Activated naive CD8-positive, alpha-beta T cell treated with anti-CD3 and anti-CD28 coated beads, Interleukin-2, amount 50 U/mL, for 24 hours (primary cell): Measurements from ENCODE around the gene CAMSAP1.
"Not testable (repeated sequence)": the region's sequence is repeated elsewhere in the genome, so short reads cannot be mapped to it uniquely, and the experiment has no call there.

ENCODE experiments used
- ATAC-seq: fragments of 150-1000 bp; cut with Tn5 transposase; one replicate; pipeline ENCODE4 v1.10.0; 2021
- DNase-seq: peaks from one replicate; pipeline ENCODE4 v3.0.0; 2021
- H3K27ac Mint-ChIP-seq: one replicate; pipeline ENCODE4 v1.8.0; 2021; ENCODE audit warnings: mild to moderate bottlenecking, mixed read lengths
- H3K27me3 Mint-ChIP-seq: one replicate; pipeline ENCODE4 v1.8.0; 2021; ENCODE audit warnings: mixed read lengths
- H3K36me3 Mint-ChIP-seq: one replicate; pipeline ENCODE4 v1.8.0; 2021; ENCODE audit warnings: low read depth, mixed read lengths
- H3K4me1 Mint-ChIP-seq: one replicate; pipeline ENCODE4 v1.8.0; 2021; ENCODE audit warnings: mixed read lengths
- H3K4me3 Mint-ChIP-seq: one replicate; pipeline ENCODE4 v1.8.0; 2021; ENCODE audit warnings: mild to moderate bottlenecking, moderate library complexity, mixed read lengths
- H3K9me3 Mint-ChIP-seq: one replicate; pipeline ENCODE4 v1.8.0; 2021; ENCODE audit warnings: mixed read lengths

Gene CAMSAP1

DNA sequence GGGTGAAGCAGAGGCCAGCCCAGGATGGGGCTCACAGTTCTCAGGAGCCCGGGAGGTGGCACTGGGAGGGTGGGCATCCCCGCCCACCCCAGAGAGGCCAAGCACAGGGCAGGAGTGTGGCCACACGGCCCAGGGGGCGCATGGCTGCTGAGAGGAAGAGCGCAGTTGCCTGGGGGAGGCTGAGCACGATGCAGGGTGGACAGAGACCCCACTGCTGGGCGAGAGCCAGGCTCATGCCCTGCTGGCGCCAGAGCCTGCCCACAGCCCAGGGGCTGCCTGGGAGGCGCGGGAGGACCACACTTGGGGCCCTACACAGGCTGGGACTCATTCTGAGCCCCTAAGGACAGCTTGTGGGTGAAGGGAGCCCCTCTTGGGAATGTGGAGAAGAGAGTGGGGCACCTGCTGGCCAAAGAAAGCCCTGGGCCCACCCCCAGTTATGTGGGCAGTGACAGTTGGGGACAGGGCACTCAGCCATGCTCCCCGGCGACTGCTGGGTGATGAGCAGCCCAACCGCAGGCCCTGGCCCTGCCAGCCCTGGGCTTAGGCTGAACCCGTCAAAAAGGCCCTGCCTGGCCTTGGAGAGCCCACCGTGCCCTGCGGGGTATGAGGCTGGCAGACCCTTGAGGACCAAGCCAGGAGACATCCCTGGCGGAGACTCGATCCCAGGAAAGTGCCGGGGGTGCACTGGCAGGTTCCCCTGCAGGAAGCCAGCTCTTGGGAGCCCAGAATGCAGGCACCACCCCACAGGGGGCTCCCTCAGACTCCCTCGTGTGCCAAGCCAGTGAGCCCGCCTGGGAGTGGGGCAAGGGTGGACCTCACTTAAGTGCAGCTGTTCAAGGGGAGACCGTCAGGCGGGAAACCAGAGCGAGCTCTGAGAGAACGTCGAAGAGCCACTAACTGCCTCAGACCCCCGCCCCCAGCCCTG lies 21.6 kb upstream of the CAMSAP1 start:
- DNase-seq: no peak
- no peak overlapping the region for H3K4me3 Mint-ChIP-seq
- H3K27ac Mint-ChIP-seq: no peak overlapping the region
- H3K9me3 Mint-ChIP-seq: no peaks in the 10 kb centered on the region
- H3K36me3 Mint-ChIP-seq: peaks cover 25% of the 10 kb centered on the region
- H3K4me1 Mint-ChIP-seq: peaks cover 38% of the 10 kb centered on the region
- no peak for ATAC-seq
- no peaks in the 10 kb centered on the region for H3K27me3 Mint-ChIP-seq

DNA sequence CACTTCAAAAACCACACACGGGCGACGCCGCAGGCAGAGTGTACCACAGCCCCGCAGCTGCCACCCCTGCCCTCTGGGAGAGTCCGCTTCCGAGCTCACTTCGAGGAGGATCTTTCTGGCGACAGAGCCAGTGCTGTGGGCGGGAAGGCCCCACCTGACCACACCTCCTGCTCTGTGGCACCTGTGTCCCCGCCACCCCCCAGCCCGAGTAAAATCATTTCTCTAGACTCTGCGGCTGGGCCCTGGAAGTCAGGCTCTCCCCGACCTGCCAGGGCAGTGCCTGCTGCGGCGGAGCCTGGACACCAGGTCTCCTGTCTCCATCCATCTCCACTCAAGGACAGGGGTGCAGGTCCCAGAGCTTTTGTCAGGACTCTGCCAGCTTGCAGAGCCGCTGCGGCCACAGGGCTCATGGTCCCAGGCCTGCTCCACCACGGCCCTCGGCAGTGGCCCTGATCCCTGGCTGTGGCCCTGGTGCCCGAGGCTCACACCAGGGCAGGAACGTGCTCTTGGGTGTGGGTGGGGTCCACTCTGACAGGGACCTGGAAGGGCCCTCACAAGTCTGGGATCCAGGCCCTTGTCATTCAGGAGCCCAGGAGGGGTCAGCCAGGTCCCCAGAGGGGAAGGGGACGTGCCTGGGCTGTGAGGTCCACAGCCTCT lies 20.9 kb upstream of the CAMSAP1 start:
- no peaks in the 10 kb centered on the region for H3K9me3 Mint-ChIP-seq
- H3K27ac Mint-ChIP-seq: no peak overlapping the region
- peaks cover 38% of the 10 kb centered on the region for H3K4me1 Mint-ChIP-seq
- H3K27me3 Mint-ChIP-seq: no peaks in the 10 kb centered on the region
- no peak for ATAC-seq
- no peak for DNase-seq
- H3K4me3 Mint-ChIP-seq: no peak overlapping the region
- H3K36me3 Mint-ChIP-seq: peaks cover 23% of the 10 kb centered on the region

DNA sequence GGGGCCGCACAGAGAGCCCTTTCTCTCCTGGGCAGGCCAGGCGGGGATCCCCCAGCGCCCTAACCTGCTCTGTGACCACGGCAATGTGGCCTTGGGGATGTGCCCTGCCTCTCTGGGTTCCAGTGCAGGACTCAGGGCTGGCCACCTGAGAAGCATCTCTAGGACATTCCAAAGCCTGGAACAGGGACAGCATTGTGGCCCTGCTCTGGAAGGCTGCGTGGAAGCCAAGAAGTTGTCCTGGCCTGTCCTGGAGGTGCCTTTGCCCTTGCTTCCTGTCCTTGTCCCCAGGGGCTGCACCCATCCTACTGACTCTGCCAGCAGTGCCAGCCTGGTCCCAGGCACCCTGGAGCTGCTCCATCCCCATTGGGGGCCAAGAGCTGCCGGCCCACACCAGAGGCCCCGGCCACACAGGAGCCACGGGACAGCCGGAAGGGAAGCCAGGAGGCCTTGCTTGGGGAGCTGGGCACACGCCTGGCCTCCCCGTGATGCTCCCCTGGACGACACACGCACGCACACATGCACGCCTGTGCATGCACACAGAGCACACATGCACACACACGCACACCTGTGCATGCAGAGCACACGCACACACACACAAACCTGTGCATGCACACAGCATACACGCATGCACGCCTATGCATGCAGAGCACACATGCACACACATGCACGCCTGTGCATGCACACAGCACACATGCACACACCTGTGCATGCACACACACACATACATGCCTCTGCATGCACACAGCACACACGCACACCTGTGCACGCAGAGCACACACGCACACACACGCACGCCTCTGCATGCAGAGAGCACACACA lies 20.1 kb upstream of the CAMSAP1 start:
- no peaks in the 10 kb centered on the region for H3K27me3 Mint-ChIP-seq
- ATAC-seq: peak; percentile 1
- H3K36me3 Mint-ChIP-seq: peaks cover 19% of the 10 kb centered on the region
- no peak overlapping the region for H3K4me3 Mint-ChIP-seq
- DNase-seq: no peak
- no peak overlapping the region for H3K27ac Mint-ChIP-seq
- peaks cover 38% of the 10 kb centered on the region for H3K4me1 Mint-ChIP-seq
- H3K9me3 Mint-ChIP-seq: no peaks in the 10 kb centered on the region

DNA sequence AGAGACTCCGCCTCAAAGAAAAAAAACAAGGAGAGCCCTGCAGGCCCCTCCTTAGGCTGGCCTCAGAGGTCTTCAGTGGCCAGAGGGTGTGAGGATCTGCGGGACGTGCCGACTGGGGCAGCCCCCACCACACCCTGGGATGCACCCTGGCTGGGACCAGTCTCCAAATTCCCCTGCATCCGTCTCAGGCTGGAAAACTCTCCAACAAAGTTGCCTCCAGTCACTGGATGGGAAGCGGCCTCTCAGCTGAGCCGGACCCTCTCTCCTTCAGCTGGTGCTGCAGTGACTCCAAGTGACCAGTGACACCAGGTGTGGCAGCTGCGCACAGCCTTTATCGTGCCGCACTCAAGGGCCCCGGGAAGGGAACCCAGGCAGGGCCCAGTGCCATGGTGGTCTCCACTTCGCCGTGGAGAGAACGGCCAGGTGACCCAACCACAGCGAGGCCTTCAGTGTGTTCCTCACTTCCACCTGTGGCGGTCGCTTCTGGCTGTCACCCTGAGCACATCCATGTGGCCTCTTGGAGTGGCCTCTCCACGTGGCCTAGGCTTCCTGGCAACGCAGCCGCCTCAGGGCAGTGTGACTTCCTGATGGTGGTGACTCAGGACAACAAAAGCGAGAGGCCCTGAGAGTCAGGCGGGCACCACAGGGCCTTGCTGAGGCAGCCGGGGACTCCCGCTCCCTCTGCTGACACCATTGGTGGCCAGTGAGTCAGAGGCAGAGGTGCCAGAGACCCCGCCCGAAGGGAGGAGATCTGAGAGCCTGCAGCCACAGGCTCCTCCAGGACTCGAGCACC lies 19.3 kb upstream of the CAMSAP1 start:
- Mint-ChIP-seq H3K4me1 (peaks cover 38% of the 10 kb centered on the region), H3K9me3 (no peaks in the 10 kb centered on the region), H3K27me3 (no peaks in the 10 kb centered on the region), H3K36me3 (peaks cover 17% of the 10 kb centered on the region), H3K4me3 (no peak overlapping the region), H3K27ac (peak overlapping the region; percentile 73)
- DNase-seq: peak; percentile 84
- ATAC-seq: peak; percentile 96

DNA sequence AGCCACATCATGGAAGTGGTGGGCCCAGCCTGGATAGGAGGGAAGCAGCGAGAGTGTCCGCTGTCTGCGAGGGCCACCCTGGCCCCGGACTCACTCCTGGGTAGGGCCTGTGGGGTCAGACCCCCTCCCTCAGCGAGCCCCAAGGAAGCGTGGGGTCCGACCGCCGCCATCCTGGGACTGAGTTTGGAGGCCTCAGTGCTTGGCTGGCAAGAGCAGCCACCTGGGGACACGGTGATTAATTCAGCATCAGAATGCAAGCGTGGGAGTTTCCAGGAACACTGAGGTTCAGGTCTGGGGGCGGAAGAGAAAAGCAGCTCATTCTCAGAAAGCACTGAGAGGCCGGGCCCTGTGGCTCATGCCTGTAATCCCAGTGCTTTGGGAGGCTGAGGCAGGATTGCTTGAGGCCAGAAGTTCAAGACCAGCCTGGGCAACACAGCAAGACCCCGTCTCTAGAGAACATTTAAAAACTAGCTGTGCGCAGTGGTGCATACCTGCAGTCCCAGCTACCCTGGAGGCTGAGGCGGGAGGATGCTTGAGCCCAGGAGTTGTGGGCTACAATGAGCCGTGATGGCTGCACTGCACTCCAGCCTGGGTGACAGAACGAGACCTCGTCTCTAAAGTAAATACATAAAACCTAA lies 18.3 kb upstream of the CAMSAP1 start:
- Mint-ChIP-seq H3K27me3 (no peaks in the 10 kb centered on the region), H3K27ac (peak overlapping the region; percentile 73), H3K4me3 (peak overlapping the region; percentile 6), H3K36me3 (peaks cover 11% of the 10 kb centered on the region), H3K9me3 (no peaks in the 10 kb centered on the region), H3K4me1 (peaks cover 38% of the 10 kb centered on the region)
- peak; percentile 75 for DNase-seq
- ATAC-seq: peak; percentile 35

DNA sequence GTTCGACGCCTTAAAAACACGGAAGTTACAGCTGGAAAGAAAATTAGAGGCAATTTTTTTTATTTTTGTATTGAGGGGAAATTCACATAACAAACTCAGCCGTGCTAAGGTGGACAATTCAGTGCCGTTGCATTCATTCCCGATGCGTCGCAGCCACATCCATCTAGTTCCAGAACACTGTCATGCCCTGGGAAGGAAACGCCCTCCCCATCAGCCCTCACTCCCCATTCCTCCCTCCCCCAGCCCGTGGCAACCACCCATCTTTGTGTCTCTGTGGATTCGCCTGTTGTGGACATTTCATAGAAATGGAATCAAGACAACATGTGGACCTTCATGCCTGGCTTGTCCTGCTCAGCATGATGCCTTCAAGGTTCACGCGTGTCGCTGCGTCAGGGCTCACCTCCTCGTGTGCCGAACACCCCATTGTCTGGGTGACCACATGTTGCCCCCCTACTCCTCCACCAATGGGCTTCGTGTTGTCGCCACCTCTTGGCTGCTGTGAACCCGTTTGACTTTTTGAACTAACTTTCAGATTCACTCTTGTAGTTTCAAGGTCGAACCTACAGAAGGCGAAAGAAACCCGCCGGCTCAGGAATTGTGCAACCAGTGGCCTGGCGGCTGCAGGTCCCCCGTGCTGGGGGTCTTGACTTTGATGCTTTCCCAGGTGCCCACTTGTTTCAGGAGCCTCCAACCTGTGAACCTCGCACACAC lies 17.4 kb upstream of the CAMSAP1 start:
- ATAC-seq (no peak), DNase-seq (no peak)
- H3K4me1 Mint-ChIP-seq: peaks cover 38% of the 10 kb centered on the region
- H3K27ac Mint-ChIP-seq: peak overlapping the region; percentile 73
- H3K36me3 Mint-ChIP-seq: peaks cover 11% of the 10 kb centered on the region
- no peaks in the 10 kb centered on the region for H3K27me3 Mint-ChIP-seq
- no peak overlapping the region for H3K4me3 Mint-ChIP-seq
- H3K9me3 Mint-ChIP-seq: no peaks in the 10 kb centered on the region

DNA sequence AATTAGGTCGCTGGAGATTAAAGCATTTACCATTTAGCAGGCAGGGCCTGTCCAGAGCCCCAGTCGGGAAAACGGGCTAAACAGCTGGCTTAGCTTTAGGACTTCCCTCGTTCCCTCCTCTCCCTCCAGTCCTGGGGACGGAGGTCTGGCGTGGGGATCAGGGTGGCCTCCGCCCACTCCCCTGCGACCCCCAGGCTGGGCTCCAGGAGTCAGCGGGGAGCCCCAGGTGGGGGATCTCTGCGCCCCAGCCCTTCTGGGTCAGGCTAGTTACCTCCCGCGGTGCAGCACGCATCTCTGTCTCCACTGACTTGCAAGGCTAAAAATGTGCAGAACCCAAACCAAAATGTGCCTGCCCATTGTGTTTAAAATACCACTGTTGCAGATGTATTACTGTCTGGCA lies 16.2 kb upstream of the CAMSAP1 start:
- DNase-seq (no peak), ATAC-seq (no peak)
- Mint-ChIP-seq H3K4me3 (no peak overlapping the region), H3K27me3 (no peaks in the 10 kb centered on the region), H3K4me1 (peaks cover 38% of the 10 kb centered on the region), H3K9me3 (peaks cover 7% of the 10 kb centered on the region), H3K36me3 (peaks cover 17% of the 10 kb centered on the region), H3K27ac (no peak overlapping the region)

DNA sequence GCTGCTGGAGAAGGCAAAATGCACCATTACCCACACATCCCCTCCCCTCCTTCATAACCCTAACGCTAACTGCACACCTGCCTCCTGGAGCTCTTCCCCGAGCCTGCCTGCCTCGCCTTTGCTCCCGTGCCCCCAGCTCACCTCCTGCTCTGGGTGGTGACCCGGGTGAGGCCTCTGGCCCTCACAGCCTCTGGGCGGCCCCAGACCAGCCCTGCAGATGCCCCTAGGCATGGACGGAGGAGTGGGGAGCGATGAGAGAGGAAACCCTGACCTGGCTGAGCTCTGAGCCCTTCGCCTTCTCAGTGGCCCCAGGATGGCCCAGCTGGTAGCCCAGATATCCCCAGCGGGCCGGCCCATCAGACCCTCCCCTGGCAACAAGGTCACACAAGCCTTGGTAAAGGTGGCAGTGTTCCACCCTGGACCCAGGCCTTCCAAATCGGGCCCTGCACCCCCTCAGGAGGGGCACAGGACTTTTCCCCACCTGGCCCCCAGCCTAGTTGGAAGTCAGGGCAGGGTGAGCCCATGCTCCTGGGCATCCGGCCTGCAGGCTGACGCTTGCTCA lies 14.5 kb upstream of the CAMSAP1 start:
- H3K4me1 Mint-ChIP-seq: peaks cover 27% of the 10 kb centered on the region
- ATAC-seq: no peak
- no peak overlapping the region for H3K27ac Mint-ChIP-seq
- DNase-seq: no peak
- H3K9me3 Mint-ChIP-seq: peaks cover 19% of the 10 kb centered on the region
- peaks cover 25% of the 10 kb centered on the region for H3K36me3 Mint-ChIP-seq
- H3K4me3 Mint-ChIP-seq: no peak overlapping the region
- no peaks in the 10 kb centered on the region for H3K27me3 Mint-ChIP-seq

DNA sequence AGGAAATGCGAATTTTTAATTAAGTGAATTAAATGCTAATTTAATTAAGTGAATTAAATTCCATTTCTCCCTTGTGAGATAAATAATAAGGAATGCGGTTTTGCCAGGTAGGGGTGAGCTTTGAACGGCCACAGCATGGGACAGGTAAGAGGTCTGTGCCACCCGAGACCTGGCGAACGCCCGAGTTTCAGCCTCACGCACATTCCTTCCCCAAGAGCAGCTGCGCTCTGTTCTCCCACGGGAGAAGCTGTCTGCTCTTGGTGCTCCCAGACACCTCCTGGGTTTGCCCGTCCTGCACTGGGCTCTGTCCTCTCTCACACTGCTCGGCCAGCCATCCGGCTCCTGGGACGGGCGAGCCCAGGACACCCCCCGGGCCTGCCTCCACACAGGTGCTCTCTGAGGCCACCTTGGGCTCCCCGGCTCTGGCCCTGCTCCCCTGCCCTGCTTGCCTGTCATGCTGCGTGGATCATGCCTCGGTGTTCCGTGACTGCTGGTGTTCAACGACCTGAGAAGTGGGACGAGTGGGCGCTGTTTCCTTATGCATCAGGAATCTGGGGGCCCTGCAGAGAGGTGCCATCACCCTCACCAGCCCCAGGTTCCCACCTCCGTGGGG lies 13.7 kb upstream of the CAMSAP1 start:
- H3K4me3 Mint-ChIP-seq: no peak overlapping the region
- peaks cover 33% of the 10 kb centered on the region for H3K36me3 Mint-ChIP-seq
- ATAC-seq (no peak), DNase-seq (no peak)
- peaks cover 23% of the 10 kb centered on the region for H3K4me1 Mint-ChIP-seq
- peaks cover 25% of the 10 kb centered on the region for H3K9me3 Mint-ChIP-seq
- no peak overlapping the region for H3K27ac Mint-ChIP-seq
- H3K27me3 Mint-ChIP-seq: no peaks in the 10 kb centered on the region

DNA sequence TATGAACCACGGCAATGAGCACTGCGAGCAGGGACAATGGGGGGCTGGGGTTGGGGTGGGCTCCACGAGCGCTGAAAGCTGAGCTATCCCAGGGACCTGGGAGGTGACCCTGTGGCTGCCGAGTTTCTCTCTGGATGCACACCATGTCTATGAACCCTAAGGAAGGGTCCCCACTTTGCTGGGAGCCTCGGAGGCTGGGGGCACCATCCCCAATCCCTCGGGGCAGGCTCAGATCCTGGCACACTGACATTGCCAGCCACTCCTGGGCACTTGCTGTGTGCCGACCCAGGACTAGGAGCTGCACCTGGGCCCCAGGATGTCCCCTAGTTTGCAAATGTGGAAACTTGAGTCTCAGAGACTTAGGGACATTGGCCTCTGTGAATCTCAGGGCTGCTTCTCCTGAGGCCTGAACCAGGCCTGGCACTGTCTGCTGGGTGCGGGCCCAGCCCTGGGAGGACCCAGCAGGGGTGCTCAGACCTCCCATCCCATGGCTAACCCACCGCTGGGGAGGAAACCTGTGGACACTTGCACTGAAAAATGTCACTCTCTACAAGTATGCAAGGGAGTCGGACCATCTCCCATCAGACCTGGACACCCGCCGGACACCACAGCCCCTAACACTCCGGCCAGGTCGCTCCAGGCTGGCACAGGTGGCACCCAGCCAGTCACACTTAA lies 13.0 kb upstream of the CAMSAP1 start:
- no peak overlapping the region for H3K4me3 Mint-ChIP-seq
- peaks cover 16% of the 10 kb centered on the region for H3K4me1 Mint-ChIP-seq
- no peak for DNase-seq
- H3K27me3 Mint-ChIP-seq: no peaks in the 10 kb centered on the region
- peaks cover 36% of the 10 kb centered on the region for H3K36me3 Mint-ChIP-seq
- no peak overlapping the region for H3K27ac Mint-ChIP-seq
- H3K9me3 Mint-ChIP-seq: peaks cover 32% of the 10 kb centered on the region
- ATAC-seq: no peak

DNA sequence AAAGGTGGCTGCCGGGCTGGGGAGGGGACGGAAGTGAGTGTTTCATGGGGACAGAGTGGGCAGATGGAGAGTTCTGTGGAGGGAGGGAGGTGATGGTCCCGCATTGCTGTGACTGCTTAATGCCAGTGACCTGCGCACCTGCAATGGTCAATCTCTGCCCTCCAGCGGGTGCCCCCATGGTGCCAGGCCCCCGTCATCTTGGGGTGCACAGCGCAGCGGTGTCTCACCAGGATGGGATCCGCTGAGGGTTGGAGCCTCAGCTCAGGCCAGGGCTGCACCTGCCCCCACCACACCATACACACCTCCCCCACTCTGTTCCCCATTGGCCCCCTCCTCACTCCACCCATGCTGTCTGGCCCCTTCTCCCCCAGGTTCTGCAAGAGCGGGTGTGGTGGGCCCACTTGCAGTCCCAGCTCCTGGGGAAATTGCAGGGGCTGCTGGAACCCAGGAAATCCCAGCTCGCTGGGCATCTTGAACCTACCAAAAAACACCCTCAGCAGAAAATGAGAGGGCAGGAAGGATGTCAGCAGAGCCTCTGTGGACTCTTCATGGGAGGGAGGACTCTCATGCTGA lies 12.1 kb upstream of the CAMSAP1 start:
- DNase-seq (no peak), ATAC-seq (no peak)
- no peaks in the 10 kb centered on the region for H3K27me3 Mint-ChIP-seq
- peaks cover 38% of the 10 kb centered on the region for H3K9me3 Mint-ChIP-seq
- peaks cover 6% of the 10 kb centered on the region for H3K4me1 Mint-ChIP-seq
- H3K36me3 Mint-ChIP-seq: peaks cover 41% of the 10 kb centered on the region
- no peak overlapping the region for H3K27ac Mint-ChIP-seq
- H3K4me3 Mint-ChIP-seq: no peak overlapping the region

DNA sequence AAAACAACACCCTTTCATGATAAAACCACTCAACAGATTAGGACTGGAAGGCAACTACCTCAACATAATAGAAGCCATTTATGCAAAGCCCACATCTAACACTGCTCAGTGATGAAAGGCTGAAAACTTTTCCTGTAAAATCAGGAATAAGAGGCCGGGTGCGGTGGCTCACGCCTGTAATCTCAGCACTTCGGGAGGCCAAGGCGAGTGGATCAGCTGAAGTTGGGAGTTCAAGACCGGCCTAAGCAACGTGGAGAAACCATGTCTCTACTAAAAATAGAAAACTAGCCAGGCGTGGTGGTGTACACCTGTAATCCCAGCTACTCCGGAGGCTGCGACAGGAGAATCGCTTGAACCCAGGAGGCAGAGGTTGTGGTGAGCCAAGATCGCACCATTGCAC lies 8.9 kb upstream of the CAMSAP1 start:
- not testable (repeated sequence) for H3K4me1 Mint-ChIP-seq, H3K4me3 Mint-ChIP-seq, H3K27ac Mint-ChIP-seq, ATAC-seq, DNase-seq, H3K27me3 Mint-ChIP-seq
- Mint-ChIP-seq H3K9me3 (peaks cover 46% of the 10 kb centered on the region), H3K36me3 (peaks cover 68% of the 10 kb centered on the region)
